Loucy (cell line): ENCODE measurements around the gene COL21A1.

Experiments used
- H2AFZ ChIP-seq: fragments of 200-600 bp; sonication (generic); 2 replicates; pipeline ENCODE4 v1.6.0; 2016; ENCODE audit warnings: antibody characterized with exemption, mild to moderate bottlenecking, low read length, moderate library complexity
- H3F3A ChIP-seq: fragments of 200-600 bp; 2 replicates; pipeline ENCODE4 v1.6.0; 2016; ENCODE audit warnings: antibody characterized with exemption, low read depth, mild to moderate bottlenecking
- H3K27me3 ChIP-seq: fragments of 200-600 bp; sonication (generic); 2 replicates; pipeline ENCODE4 v1.6.1; 2014; ENCODE audit warnings: low read length, mild to moderate bottlenecking; ENCODE audit not compliant: insufficient read depth, poor library complexity, severe bottlenecking
- H3K36me3 ChIP-seq: fragments of 200-600 bp; sonication (generic); 2 replicates; pipeline ENCODE4 v1.6.1; 2016; ENCODE audit warnings: low read length; ENCODE audit not compliant: insufficient read depth
- H3K4me1 ChIP-seq: fragments of 200-600 bp; sonication (generic); 2 replicates; pipeline ENCODE4 v1.5.1; 2014; ENCODE audit warnings: low read length, mild to moderate bottlenecking; ENCODE audit not compliant: insufficient read depth, poor library complexity, severe bottlenecking
- H3K4me2 ChIP-seq: fragments of 200-600 bp; sonication (generic); 2 replicates; pipeline ENCODE4 v1.6.0; 2014; ENCODE audit warnings: antibody characterized with exemption, low read length, low read depth, mild to moderate bottlenecking; ENCODE audit not compliant: poor library complexity, severe bottlenecking
- H3K4me3 ChIP-seq: fragments of 200-600 bp; sonication (generic); 2 replicates; pipeline ENCODE4 v1.5.1; 2014; ENCODE audit warnings: low read length, mild to moderate bottlenecking, mixed read lengths; ENCODE audit not compliant: poor library complexity, severe bottlenecking
- H3K79me2 ChIP-seq: fragments of 200-600 bp; sonication (generic); 2 replicates; pipeline ENCODE4 v1.6.1; 2014; ENCODE audit warnings: low read length; ENCODE audit not compliant: insufficient read depth
- H3K9ac ChIP-seq: fragments of 200-600 bp; sonication (generic); 2 replicates; pipeline ENCODE4 v1.6.0; 2014; ENCODE audit warnings: mild to moderate bottlenecking, low read depth, low read length, moderate library complexity; ENCODE audit not compliant: poor library complexity, severe bottlenecking
- H3K9me2 ChIP-seq: fragments of 200-600 bp; sonication (generic); replicated peaks from 2 replicates; pipeline ENCODE4 v1.6.1; 2016; ENCODE audit warnings: low read depth, low read length, mixed read lengths
- H3K9me3 ChIP-seq: fragments of 200-600 bp; sonication (generic); 2 replicates; pipeline ENCODE4 v1.6.1; 2014; ENCODE audit warnings: mild to moderate bottlenecking, antibody characterized with exemption, low read length, low read depth; ENCODE audit not compliant: insufficient read depth
- H4K20me1 ChIP-seq: fragments of 200-600 bp; sonication (generic); 2 replicates; pipeline ENCODE4 v1.6.0; 2014; ENCODE audit warnings: antibody characterized with exemption, low read length, mild to moderate bottlenecking; ENCODE audit not compliant: insufficient read depth, poor library complexity, severe bottlenecking
- CTCF ChIP-seq: fragments of 200-600 bp; sonication (generic); conservative IDR thresholded peaks from 2 replicates; pipeline ENCODE4 v1.5.1; 2014; ENCODE audit warnings: mild to moderate bottlenecking, antibody characterized with exemption, low read length
- EZH2phosphoT487 ChIP-seq: fragments of 200-600 bp; IDR thresholded peaks from 2 replicates; pipeline ENCODE4 v1.6.1; 2018; ENCODE audit warnings: antibody characterized with exemption, mild to moderate bottlenecking, moderate library complexity, borderline replicate concordance

COL21A1 gene

DNA sequence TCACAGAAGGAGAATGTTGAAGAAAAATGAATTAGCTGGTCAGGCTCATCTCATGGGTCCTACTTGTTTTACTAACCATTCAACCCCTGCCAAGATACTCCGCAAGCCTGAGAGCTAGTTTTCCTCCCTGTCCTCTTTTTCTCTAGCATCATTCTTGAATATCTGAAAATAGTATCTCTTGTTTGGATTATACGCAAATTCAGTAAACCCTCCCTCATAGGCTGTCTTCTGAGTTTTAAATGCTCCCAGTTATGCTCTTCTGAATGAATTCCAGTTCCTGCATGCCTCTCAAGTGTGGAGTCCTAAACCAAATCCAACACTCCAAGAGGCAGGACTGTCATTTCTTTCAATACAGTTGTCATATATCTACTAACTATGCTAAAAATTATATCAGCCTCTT, 99.6 kb downstream of the COL21A1 start:
- no peaks in the 10 kb centered on the region for H3K36me3 ChIP-seq
- no peaks in the 10 kb centered on the region for H3K9me3 ChIP-seq
- H3K4me2 ChIP-seq = no peak overlapping the region
- no peaks in the 10 kb centered on the region for H3F3A ChIP-seq
- H3K4me1 ChIP-seq = no peaks in the 10 kb centered on the region
- no peaks in the 10 kb centered on the region for H3K79me2 ChIP-seq
- no peaks in the 10 kb centered on the region for H3K27me3 ChIP-seq
- H2AFZ ChIP-seq = no peak overlapping the region
- H3K9me2 ChIP-seq = no peaks in the 10 kb centered on the region
- H3K4me3 ChIP-seq = no peak overlapping the region
- TF ChIP-seq CTCF (no peak), EZH2phosphoT487 (no peak)
- no peaks in the 10 kb centered on the region for H4K20me1 ChIP-seq
- no peak overlapping the region for H3K9ac ChIP-seq

GRCh38 chr6:56146086-56146485, 101.3 kb downstream of the COL21A1 start:
- Histone ChIP-seq H3K27me3 (no peaks in the 10 kb centered on the region), H3K4me3 (no peak overlapping the region), H3K4me2 (no peak overlapping the region), H3K9me2 (no peaks in the 10 kb centered on the region), H3K9me3 (no peaks in the 10 kb centered on the region), H2AFZ (no peak overlapping the region), H3F3A (no peaks in the 10 kb centered on the region), H3K9ac (no peak overlapping the region), H3K4me1 (no peaks in the 10 kb centered on the region), H4K20me1 (no peaks in the 10 kb centered on the region), H3K36me3 (no peaks in the 10 kb centered on the region), H3K79me2 (no peaks in the 10 kb centered on the region)
- TF ChIP-seq CTCF (no peak), EZH2phosphoT487 (no peak)

DNA sequence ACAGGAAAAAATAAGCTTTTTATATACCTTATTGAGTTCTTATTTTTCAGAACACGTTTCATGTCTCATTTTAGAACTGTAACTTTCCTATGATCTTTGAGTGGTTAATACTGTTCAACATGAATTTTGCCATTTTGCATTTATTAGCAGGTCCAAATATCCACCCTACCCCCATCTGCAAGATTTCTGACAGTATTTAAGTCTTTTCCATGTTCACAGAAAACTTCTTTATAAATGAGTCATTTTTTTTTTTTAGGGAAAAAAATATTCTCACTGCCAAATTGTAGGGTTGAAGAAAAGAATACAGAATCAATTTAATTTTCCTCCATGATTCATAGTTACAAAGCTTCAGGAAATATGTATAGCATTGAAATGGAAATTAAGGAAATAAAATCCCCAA, 101.8 kb downstream of the COL21A1 start:
- Histone ChIP-seq H3K36me3 (no peaks in the 10 kb centered on the region), H3F3A (no peaks in the 10 kb centered on the region), H3K79me2 (no peaks in the 10 kb centered on the region), H2AFZ (no peak overlapping the region), H3K9ac (no peak overlapping the region), H4K20me1 (no peaks in the 10 kb centered on the region), H3K4me1 (no peaks in the 10 kb centered on the region), H3K27me3 (no peaks in the 10 kb centered on the region), H3K4me2 (no peak overlapping the region), H3K9me2 (no peaks in the 10 kb centered on the region), H3K9me3 (no peaks in the 10 kb centered on the region), H3K4me3 (no peak overlapping the region)
- TF ChIP-seq CTCF = no peak
